Stomach (tissue), 9 donors: ENCODE data around the gene MOK. TPM values are rescaled to one million over a fixed set of nuclear protein-coding genes. Genes with fewer than 3 reads are reported as not detected.
A peak's percentile ranks its signal among the peaks of the same experiment; 100 is the strongest.

ENCODE experiments used
- DNase-seq, 2 donors: peaks; one replicate each; pipeline versions ENCODE4 v3.0.0 to v3.0.0-alpha.2; 2013 to 2019
- H3K27ac ChIP-seq, 5 donors: fragments of 200-600 bp in 4 of 5; sonication (generic) in 4 of 5; one replicate each; pipeline ENCODE4 v1.5.1; 2013 to 2019; ENCODE audit warnings: mild to moderate bottlenecking in 1 of 5, moderate library complexity in 1 of 5
- H3K27me3 ChIP-seq, 3 donors: fragments of 200-600 bp; sonication (generic); one replicate each; pipeline ENCODE4 v1.5.1; 2017 to 2019; ENCODE audit warnings: mixed run types in 1 of 3
- H3K36me3 ChIP-seq, 4 donors: fragments of 200-600 bp; sonication (generic); 1 replicate in 3 of 4; 2 replicates in 1 of 4; pipeline ENCODE4 v1.5.1; 2016 to 2019
- H3K4me1 ChIP-seq, 4 donors: fragments of 200-600 bp; sonication (generic); one replicate each; pipeline ENCODE4 v1.5.1; 2016 to 2019
- H3K4me3 ChIP-seq, 4 donors: fragments of 200-600 bp; sonication (generic) in 3 of 4; one replicate each; pipeline ENCODE4 v1.5.1; 2016 to 2019; ENCODE audit warnings: mild to moderate bottlenecking in 1 of 4
- H3K9me3 ChIP-seq, 4 donors: fragments of 200-600 bp; sonication (generic); one replicate each; pipeline ENCODE4 v1.5.1; 2016 to 2019
- EP300 ChIP-seq: sonication (generic); formaldehyde crosslinking; IDR thresholded peaks from one replicate; pipeline ENCODE4 v1.6.1; 2017; ENCODE audit warnings: antibody characterized with exemption
- POLR2A ChIP-seq, 4 donors: fragments of 450-650 bp; IDR thresholded peaks; one replicate each; pipeline ENCODE4 v1.6.1; 2016; ENCODE audit warnings: antibody characterized with exemption in 4 of 4, control low read depth in 2 of 4, mild to moderate bottlenecking in 1 of 4, moderate library complexity in 1 of 4
- POLR2AphosphoS5 ChIP-seq, 3 donors: sonication (generic); formaldehyde crosslinking; IDR thresholded peaks; one replicate each; pipeline ENCODE4 v1.6.1; 2016; ENCODE audit warnings: antibody characterized with exemption in 3 of 3
- WGBS, 5 donors: extraction: QIAGEN DNeasy Blood & Tissue Kit in 3 of 5; methylation state at CpG; one replicate each; pipeline versions ENCODE4 v1.1.5 to v1.1.7; 2013 to 2018; 5-methylcytosine and 5-hydroxymethylcytosine counted together
- intact Hi-C: fragments of 100-400 bp; cut with DNase I; formaldehyde crosslinking; loops from one replicate; pipeline ENCODE4 v1.15.1; 2023; ENCODE audit warnings: low total_unique reads
- polyA plus RNA-seq, 3 donors: library from polyadenylated mRNA; stranded (reverse); fragments of 200-250 nt; gene quantifications; one replicate each; pipeline ENCODE4 v1.2.3, GENCODE V29; 2013
- total RNA-seq, 5 donors: library from RNA; depleted of rRNA; stranded (reverse); fragments of >200 nt; gene quantifications; one replicate each; pipeline versions ENCODE4 v1.1.0 to v1.2.3, GENCODE V29; 2014 to 2016
- TF ChIP-seq, protein P1 (sequence below), 7 experiments: fragments of 450-650 bp in 4 of 7; fragments of 200-600 bp in 3 of 7; sonication (generic) in 3 of 7; IDR thresholded peaks; one replicate each; pipeline ENCODE4 v1.5.1; 2016 to 2019; ENCODE audit warnings: antibody characterized with exemption in 7 of 7, control low read depth in 2 of 7, mild to moderate bottlenecking in 1 of 7
- donor health status: healthy with polysubstance abuse.
- donor health status: Bipolar disorder and iron deficiency.
- donor health status: healthy.

MOK gene
- total and polyA plus RNA-seq, 8 donors = 4.2 to 46.9 (median 12.6) TPM

DNA sequence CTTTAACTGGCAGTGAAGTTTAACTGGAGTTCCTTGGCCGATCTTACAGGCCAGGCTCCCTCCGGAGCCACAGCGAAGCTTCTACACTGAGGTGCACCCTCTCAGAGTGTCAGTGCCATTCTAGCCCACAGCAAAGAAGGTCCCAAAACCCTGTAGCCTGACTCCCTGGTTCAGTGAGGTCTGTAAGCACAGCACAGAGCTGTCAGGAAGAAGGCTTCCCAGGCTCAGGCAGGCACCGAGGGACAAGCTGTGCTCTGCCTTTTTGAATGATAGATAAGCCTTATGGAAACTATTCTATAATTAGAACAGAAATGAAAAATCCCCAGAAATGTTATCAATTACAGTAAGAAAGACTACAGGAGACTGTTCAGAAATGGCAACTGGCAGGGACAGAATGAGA is 40.2 kb downstream of the MOK start:
- Histone ChIP-seq H3K4me1 (peaks cover 0 to 26% (median 12%) of the 10 kb centered on the region in 4 donors), H3K4me3 (no peak overlapping the region), H3K27ac (peak overlapping the region in 4 of 5 donors; percentile 38 to 75 (median 48)), H3K9me3 (no peaks in the 10 kb centered on the region), H3K27me3 (no peaks in the 10 kb centered on the region), H3K36me3 (no peaks in the 10 kb centered on the region)
- TF ChIP-seq EP300 (peak; percentile 44), POLR2A (IDR thresholded peaks at IDR 0.05) (no peak)
- 42 to 74% (median 43%) methylated on average over 4 of the region's 4 CpGs for WGBS, 5 donors
- no peak for DNase-seq
- intact Hi-C loops = no loop called here

DNA sequence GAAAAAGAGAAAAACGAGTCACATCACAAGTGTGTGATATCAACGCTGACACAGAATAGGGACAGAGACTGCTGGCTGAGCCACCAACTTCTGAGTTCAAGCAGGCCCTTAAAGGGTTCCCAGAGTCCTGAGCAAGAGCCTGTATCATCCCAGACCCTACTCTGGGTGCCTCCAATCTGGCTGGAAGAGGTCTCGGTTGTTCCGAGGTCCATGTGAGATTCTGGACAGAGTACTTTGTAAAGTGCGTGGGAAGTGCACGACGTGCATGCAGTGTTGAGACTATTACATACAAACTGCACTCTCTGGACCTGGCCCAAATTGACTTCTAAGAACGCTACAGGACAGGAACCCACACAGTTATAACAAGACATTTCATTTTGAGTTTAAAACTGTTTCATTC is 40.6 kb downstream of the MOK start:
- no peaks in the 10 kb centered on the region for H3K36me3 ChIP-seq
- 38 to 66% (median 49%) methylated on average over 8 of the region's 8 CpGs for WGBS, 5 donors
- intact Hi-C loops = no loop called here

DNA sequence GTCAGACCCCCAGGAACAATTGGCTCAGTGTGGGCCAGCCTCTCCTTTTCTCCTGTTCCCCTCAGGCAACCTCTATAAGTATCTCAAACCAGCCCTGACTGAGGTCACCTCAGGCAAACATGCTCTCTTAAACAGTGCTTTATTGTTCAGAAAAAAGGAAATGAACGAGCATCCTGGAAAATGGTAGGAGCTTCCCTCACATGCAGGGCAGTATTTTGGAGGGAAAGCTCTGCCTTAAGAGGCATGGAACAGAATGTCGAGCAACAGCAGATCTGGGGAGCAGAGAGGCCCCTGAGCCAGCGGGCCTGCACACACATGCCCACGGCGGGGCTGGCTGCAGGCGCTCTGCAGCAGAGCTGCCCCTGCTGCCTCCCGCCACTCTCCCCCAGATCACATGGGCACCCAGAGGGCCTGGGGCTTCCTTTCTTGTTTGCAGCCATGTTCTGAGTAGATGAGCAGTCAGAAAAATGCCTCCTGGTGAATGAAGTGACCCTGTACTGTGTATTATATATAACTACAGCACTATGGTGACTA is 42.0 kb downstream of the MOK start:
- Histone ChIP-seq H3K4me3 (no peak overlapping the region), H3K9me3 (no peaks in the 10 kb centered on the region), H3K27me3 (no peaks in the 10 kb centered on the region), H3K36me3 (no peaks in the 10 kb centered on the region), H3K4me1 (peaks cover 0 to 26% (median 12%) of the 10 kb centered on the region in 4 donors), H3K27ac (no peak overlapping the region)
- intact Hi-C loops = no loop called here
- TF ChIP-seq, protein P1, sequence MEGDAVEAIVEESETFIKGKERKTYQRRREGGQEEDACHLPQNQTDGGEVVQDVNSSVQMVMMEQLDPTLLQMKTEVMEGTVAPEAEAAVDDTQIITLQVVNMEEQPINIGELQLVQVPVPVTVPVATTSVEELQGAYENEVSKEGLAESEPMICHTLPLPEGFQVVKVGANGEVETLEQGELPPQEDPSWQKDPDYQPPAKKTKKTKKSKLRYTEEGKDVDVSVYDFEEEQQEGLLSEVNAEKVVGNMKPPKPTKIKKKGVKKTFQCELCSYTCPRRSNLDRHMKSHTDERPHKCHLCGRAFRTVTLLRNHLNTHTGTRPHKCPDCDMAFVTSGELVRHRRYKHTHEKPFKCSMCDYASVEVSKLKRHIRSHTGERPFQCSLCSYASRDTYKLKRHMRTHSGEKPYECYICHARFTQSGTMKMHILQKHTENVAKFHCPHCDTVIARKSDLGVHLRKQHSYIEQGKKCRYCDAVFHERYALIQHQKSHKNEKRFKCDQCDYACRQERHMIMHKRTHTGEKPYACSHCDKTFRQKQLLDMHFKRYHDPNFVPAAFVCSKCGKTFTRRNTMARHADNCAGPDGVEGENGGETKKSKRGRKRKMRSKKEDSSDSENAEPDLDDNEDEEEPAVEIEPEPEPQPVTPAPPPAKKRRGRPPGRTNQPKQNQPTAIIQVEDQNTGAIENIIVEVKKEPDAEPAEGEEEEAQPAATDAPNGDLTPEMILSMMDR (IDR thresholded peaks at IDR 0.05) = no peak
- TF ChIP-seq POLR2A (IDR thresholded peaks at IDR 0.05) = no peak
- DNase-seq = peak in 1 of 2 donors; percentile 46
- 49 to 72% (median 58%) methylated on average over 6 to 7 of the region's 7 CpGs for WGBS, 5 donors

More for the DNA sequence above, 40.6 kb downstream of the MOK start:
- no peaks in the 10 kb centered on the region for H3K27me3 ChIP-seq
- H3K4me3 ChIP-seq = no peak overlapping the region
- peak in 1 of 2 donors; percentile 39 for DNase-seq
- no peaks in the 10 kb centered on the region for H3K9me3 ChIP-seq
- peak overlapping the region in 4 of 5 donors; percentile 38 to 75 (median 48) for H3K27ac ChIP-seq
- H3K4me1 ChIP-seq = peaks cover 0 to 26% (median 12%) of the 10 kb centered on the region in 4 donors
- TF ChIP-seq EP300 = no peak
- TF ChIP-seq POLR2A (IDR thresholded peaks at IDR 0.05) = no peak
- TF ChIP-seq POLR2AphosphoS5 (IDR thresholded peaks at IDR 0.05) = no peak
- TF ChIP-seq, protein P1 (IDR thresholded peaks at IDR 0.05) = no peak

DNA sequence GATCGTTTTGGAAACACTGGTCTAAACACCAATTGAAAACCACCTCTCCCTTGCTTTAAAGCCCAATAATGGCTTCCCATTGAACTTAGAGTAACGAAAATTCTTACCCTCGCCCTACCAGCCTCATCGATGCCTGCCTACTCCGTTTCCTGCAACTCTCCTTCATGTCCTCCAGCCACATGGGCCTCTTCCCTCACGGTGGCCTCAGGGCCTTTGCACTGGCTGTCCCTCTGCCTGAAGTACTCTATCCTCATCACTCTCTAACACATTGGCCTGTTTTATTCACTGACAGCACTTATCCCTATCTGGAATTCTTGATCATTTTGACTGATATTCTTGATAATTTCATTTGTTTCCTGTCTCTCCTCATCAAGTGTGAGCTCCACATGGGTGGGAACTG is 46.8 kb downstream of the MOK start:
- no peak for DNase-seq
- WGBS, 5 donors = 90 to 96% (median 93%) methylated on average over 6 of the region's 6 CpGs
- Histone ChIP-seq H3K27ac (no peak overlapping the region), H3K4me3 (no peak overlapping the region), H3K4me1 (peaks cover 0 to 15% (median 7%) of the 10 kb centered on the region in 4 donors), H3K27me3 (no peaks in the 10 kb centered on the region), H3K36me3 (no peaks in the 10 kb centered on the region), H3K9me3 (no peaks in the 10 kb centered on the region)
- TF ChIP-seq POLR2A (IDR thresholded peaks at IDR 0.05) (no peak), EP300 (no peak), POLR2AphosphoS5 (IDR thresholded peaks at IDR 0.05) (no peak)
- TF ChIP-seq, protein P1 (IDR thresholded peaks at IDR 0.05) = no peak
- intact Hi-C loops = no loop called here

DNA sequence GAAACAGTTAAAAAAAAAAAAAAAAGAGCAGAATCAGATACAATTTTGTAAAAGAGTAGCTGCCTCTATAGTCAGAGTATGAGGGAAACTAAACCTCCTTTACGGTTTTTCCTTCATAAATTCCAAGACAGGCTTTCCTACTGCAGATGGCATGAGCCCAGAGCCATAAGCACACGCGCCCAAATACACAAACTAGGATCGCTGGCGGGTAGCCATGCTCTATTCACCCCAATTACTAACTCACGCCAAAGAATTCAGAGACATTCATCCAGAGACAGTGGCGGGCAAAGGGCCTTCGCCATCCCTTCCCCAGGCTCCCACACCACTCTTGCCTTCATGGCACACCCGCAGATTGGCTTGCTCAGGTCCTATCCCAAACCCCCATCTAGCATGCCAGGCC is 48.2 kb downstream of the MOK start:
- H3K9me3 ChIP-seq = no peaks in the 10 kb centered on the region
- peak overlapping the region in 1 of 5 donors; percentile 73 for H3K27ac ChIP-seq
- no peak overlapping the region for H3K4me3 ChIP-seq
- H3K36me3 ChIP-seq = no peaks in the 10 kb centered on the region
- TF ChIP-seq, protein P1 (IDR thresholded peaks at IDR 0.05) = no peak
- TF ChIP-seq POLR2A (IDR thresholded peaks at IDR 0.05) = no peak
- TF ChIP-seq EP300 = no peak
- no peak for TF ChIP-seq POLR2AphosphoS5 (IDR thresholded peaks at IDR 0.05)
- peak in 1 of 2 donors; percentile 27 for DNase-seq
- 66 to 85% (median 78%) methylated on average over 9 of the region's 9 CpGs for WGBS, 5 donors
- no peaks in the 10 kb centered on the region for H3K27me3 ChIP-seq
- H3K4me1 ChIP-seq = peaks cover 0 to 10% (median 2%) of the 10 kb centered on the region in 4 donors
- intact Hi-C loops = no loop called here
